CD4-positive, alpha-beta T cell (primary cell): ENCODE measurements around the gene SLC9A6. TPM values are rescaled to one million over a fixed set of nuclear protein-coding genes. Genes with fewer than 3 reads are reported as not detected.
A peak's percentile ranks its signal among the peaks of the same experiment; 100 is the strongest.

Experiments used
- ATAC-seq: fragments of 200-7000 bp; cut with Tn5 transposase; one replicate; pipeline ENCODE4 v1.10.0; 2022; ENCODE audit warnings: mild to moderate bottlenecking; ENCODE audit not compliant: poor library complexity
- CTCF ChIA-PET: fragments of 350-600 bp; sonication (Branson Sonifier 250); formaldehyde crosslinking; loops from one replicate; lab custom pipeline; 2021; ENCODE audit warnings: antibody characterized with exemption, inconsistent platforms; lab: Charles Lee
- POLR2A ChIA-PET: fragments of 350-600 bp; sonication (Branson Sonifier 250); formaldehyde crosslinking; loops from one replicate; lab custom pipeline; 2021; ENCODE audit warnings: antibody characterized with exemption, inconsistent platforms; lab: Charles Lee
- DNase-seq, 14 experiments: peaks; one replicate each; pipeline ENCODE4 v3.0.0-alpha.2; 2013 to 2020; ENCODE audit warnings: mixed read lengths in 2 of 14
- H3K27ac ChIP-seq, 2 donors: one replicate each; pipeline versions ENCODE4 v1.5.1 to v1.7.0; 2013; ENCODE audit warnings: low read length in 2 of 2, low read depth in 1 of 2, mild to moderate bottlenecking in 1 of 2
- H3K27me3 ChIP-seq, 2 experiments: 1 replicate in 1 of 2; 2 replicates in 1 of 2; pipeline versions ENCODE4 v1.6.1 to v1.7.0; 2013; ENCODE audit warnings: low read length in 2 of 2, control low read depth in 1 of 2, mild to moderate bottlenecking in 1 of 2, moderate library complexity in 1 of 2; ENCODE audit not compliant: insufficient read depth in 2 of 2, control insufficient read depth in 1 of 2
- H3K36me3 ChIP-seq: one replicate; pipeline ENCODE4 v1.6.1; 2013; ENCODE audit warnings: low read length, control low read depth; ENCODE audit not compliant: insufficient read depth
- H3K4me1 ChIP-seq: one replicate; pipeline ENCODE4 v1.6.1; 2013; ENCODE audit warnings: low read length, control low read depth; ENCODE audit not compliant: insufficient read depth
- H3K4me3 ChIP-seq: one replicate; pipeline ENCODE4 v1.5.1; 2013; ENCODE audit warnings: mild to moderate bottlenecking, low read length, moderate library complexity
- H3K9me3 ChIP-seq, 2 experiments: 1 replicate in 1 of 2; 2 replicates in 1 of 2; pipeline versions ENCODE4 v1.6.1 to v1.7.0; 2013; ENCODE audit warnings: low read length in 2 of 2, mild to moderate bottlenecking in 2 of 2, control low read depth in 1 of 2, moderate library complexity in 1 of 2; ENCODE audit not compliant: control insufficient read depth in 1 of 2, insufficient read depth in 1 of 2
- H3K27ac Mint-ChIP-seq: one replicate; pipeline ENCODE4 v1.8.0; 2020; ENCODE audit warnings: mixed read lengths
- H3K27me3 Mint-ChIP-seq: one replicate; pipeline ENCODE4 v1.8.0; 2021; ENCODE audit warnings: mixed read lengths
- H3K36me3 Mint-ChIP-seq: one replicate; pipeline ENCODE4 v1.8.0; 2021; ENCODE audit warnings: low read depth, mixed read lengths
- H3K4me1 Mint-ChIP-seq: one replicate; pipeline ENCODE4 v1.8.0; 2021; ENCODE audit warnings: low read depth, mixed read lengths
- H3K4me3 Mint-ChIP-seq: one replicate; pipeline ENCODE4 v1.8.0; 2020; ENCODE audit warnings: mild to moderate bottlenecking, mixed read lengths
- H3K9me3 Mint-ChIP-seq: one replicate; pipeline ENCODE4 v1.8.0; 2020; ENCODE audit warnings: mixed read lengths
- intact Hi-C, 2 experiments: fragments of 100-400 bp; cut with DNase I in 1 of 2; cut with micrococcal nuclease in 1 of 2; formaldehyde crosslinking; loops; one replicate each; pipeline versions ENCODE4 v1.15.1 to v1.9.0; 2023 to 2025; cut with DNase I, micrococcal nuclease
- total RNA-seq, 174 experiments: library from RNA in 2 of 174; stranded (reverse) in 2 of 174; gene quantifications; one replicate each; pipeline ENCODE4 v1.2.3 and lab custom pipeline; 2021 to 2026
- TF ChIP-seq, protein P1 (sequence below): fragments of 200-600 bp; IDR thresholded peaks from one replicate; pipeline ENCODE4 v1.8.0; 2022; ENCODE audit warnings: antibody characterized with exemption, mild to moderate bottlenecking

SLC9A6 gene
- total RNA-seq, 2 experiments from 2014 or later, result 17.8 to 20.0 TPM

DNA sequence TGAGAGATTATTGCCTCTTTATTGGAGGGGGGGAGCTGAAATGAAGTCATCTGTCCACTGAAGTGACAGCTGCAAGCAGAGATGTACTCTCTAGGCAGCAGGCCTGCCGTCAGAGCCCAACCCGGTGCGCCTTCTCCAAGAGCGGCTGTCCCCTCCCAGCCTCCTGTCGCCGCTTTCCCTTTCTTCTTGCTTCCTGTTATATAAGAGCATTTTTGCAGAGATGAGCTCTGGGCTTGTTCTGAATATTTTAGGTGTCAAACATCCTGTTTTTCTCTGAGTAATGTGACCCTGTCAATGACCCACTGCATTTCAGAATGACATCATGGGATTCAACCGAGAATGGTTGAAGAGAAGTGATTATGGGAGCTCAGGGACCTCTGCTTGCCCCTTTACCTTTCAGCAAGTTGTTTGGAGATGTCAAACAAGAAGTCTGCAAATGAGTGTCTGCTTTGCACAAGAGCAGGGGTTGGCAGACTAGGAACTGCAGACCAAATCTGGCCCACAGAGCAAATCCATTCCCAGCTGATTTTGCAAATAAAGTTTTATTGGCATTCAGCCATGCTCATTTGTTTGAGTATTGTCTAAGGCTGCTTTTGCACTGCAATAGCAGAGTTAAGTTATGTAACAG lies 79.9 kb downstream of the SLC9A6 start:
- no peaks in the 10 kb centered on the region for H3K9me3 Mint-ChIP-seq
- H3K4me3 Mint-ChIP-seq, result peak overlapping the region; percentile 36
- DNase-seq, result peak in 13 of 14 experiments; percentile 2 to 68 (median 32)
- TF ChIP-seq, protein P1, sequence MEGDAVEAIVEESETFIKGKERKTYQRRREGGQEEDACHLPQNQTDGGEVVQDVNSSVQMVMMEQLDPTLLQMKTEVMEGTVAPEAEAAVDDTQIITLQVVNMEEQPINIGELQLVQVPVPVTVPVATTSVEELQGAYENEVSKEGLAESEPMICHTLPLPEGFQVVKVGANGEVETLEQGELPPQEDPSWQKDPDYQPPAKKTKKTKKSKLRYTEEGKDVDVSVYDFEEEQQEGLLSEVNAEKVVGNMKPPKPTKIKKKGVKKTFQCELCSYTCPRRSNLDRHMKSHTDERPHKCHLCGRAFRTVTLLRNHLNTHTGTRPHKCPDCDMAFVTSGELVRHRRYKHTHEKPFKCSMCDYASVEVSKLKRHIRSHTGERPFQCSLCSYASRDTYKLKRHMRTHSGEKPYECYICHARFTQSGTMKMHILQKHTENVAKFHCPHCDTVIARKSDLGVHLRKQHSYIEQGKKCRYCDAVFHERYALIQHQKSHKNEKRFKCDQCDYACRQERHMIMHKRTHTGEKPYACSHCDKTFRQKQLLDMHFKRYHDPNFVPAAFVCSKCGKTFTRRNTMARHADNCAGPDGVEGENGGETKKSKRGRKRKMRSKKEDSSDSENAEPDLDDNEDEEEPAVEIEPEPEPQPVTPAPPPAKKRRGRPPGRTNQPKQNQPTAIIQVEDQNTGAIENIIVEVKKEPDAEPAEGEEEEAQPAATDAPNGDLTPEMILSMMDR, result no peak
- Histone ChIP-seq H3K36me3 (no peaks in the 10 kb centered on the region), H3K4me3 (no peak overlapping the region), H3K27ac (peak overlapping the region; percentile 46 to 52), H3K9me3 (no peaks in the 10 kb centered on the region), H3K27me3 (no peaks in the 10 kb centered on the region), H3K4me1 (peaks cover 20% of the 10 kb centered on the region)
- peaks cover 34% of the 10 kb centered on the region for H3K4me1 Mint-ChIP-seq
- no peaks in the 10 kb centered on the region for H3K27me3 Mint-ChIP-seq
- CTCF ChIA-PET, result no interaction called here
- H3K36me3 Mint-ChIP-seq, result no peaks in the 10 kb centered on the region
- peak overlapping the region; percentile 90 for H3K27ac Mint-ChIP-seq
- POLR2A ChIA-PET, result interaction anchor here (0.5 to 1.6 kb wide), 9 partner anchors 8 to 91 kb away, joined by 3 to 19 read pairs (median 3); no protein-coding TSS in a partner anchor
- intact Hi-C loops, result no loop called here
- peak; percentile 93 for ATAC-seq

DNA sequence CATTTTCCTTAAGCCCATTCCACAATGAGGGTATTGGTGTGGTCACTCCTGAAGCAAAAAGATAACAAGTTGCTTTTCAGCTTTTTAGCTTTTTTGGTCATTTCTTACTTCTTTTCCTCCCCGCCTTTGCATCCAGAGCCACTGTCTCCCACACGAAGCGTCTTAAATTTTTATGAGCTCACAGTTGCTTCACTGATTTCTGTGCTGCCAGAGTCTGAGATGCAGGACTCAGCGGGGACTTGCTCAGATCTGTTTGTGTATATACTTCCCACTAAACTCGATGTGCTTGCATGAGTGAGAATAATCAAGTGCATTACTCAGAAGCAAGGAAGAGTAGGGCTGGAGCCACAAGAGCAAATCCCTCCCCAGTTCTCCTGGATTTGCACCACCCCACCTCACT lies 81.9 kb downstream of the SLC9A6 start:
- POLR2A ChIA-PET, result no interaction called here
- H3K4me1 ChIP-seq, result peaks cover 32% of the 10 kb centered on the region
- H3K27me3 ChIP-seq, result no peaks in the 10 kb centered on the region
- TF ChIP-seq, protein P1, result no peak
- no peak for ATAC-seq
- H3K4me3 ChIP-seq, result no peak overlapping the region
- Mint-ChIP-seq H3K36me3 (no peaks in the 10 kb centered on the region), H3K4me1 (peaks cover 40% of the 10 kb centered on the region), H3K9me3 (no peaks in the 10 kb centered on the region), H3K27me3 (no peaks in the 10 kb centered on the region), H3K4me3 (no peak overlapping the region), H3K27ac (no peak overlapping the region)
- H3K27ac ChIP-seq, result no peak overlapping the region
- CTCF ChIA-PET, result no interaction called here
- no peaks in the 10 kb centered on the region for H3K36me3 ChIP-seq
- intact Hi-C loops, result no loop called here
- no peak for DNase-seq
- no peaks in the 10 kb centered on the region for H3K9me3 ChIP-seq

DNA sequence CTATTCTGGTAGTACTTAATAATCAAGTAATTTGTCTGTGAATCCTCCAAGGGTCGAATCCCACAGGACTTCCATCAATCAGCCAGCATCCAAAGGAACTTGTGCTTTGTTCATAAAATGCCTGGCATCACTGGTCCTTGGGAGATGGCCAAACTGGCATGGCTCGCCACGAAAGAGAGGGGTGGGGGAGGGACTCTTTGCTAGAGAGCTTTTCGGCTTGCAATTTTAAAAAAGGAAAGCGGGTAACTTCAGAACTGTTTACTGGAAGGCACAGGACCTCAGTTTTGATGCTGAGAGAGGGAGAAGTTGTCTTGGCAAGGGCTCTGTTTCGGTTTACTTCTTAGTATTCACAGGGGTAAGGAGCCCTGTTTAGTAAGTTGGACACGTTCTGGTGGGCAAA lies 82.7 kb downstream of the SLC9A6 start:
- Mint-ChIP-seq H3K27ac (no peak overlapping the region), H3K4me1 (peaks cover 39% of the 10 kb centered on the region), H3K36me3 (no peaks in the 10 kb centered on the region), H3K27me3 (no peaks in the 10 kb centered on the region), H3K9me3 (no peaks in the 10 kb centered on the region), H3K4me3 (no peak overlapping the region)
- no peaks in the 10 kb centered on the region for H3K36me3 ChIP-seq
- intact Hi-C loops, result no loop called here
- no peak for ATAC-seq
- H3K27ac ChIP-seq, result no peak overlapping the region
- H3K27me3 ChIP-seq, result no peaks in the 10 kb centered on the region
- H3K4me3 ChIP-seq, result no peak overlapping the region
- H3K9me3 ChIP-seq, result no peaks in the 10 kb centered on the region
- no peak for DNase-seq
- POLR2A ChIA-PET, result no interaction called here
- TF ChIP-seq, protein P1, result no peak
- H3K4me1 ChIP-seq, result peaks cover 30% of the 10 kb centered on the region
- CTCF ChIA-PET, result no interaction called here
